Uterine smooth muscle cell (primary cell): ENCODE data around the gene ROBO1. TPM values are rescaled to one million over a fixed set of nuclear protein-coding genes. Genes with fewer than 3 reads are reported as not detected.

ENCODE experiments used
- total RNA-seq: library from RNA; depleted of rRNA; stranded (reverse); fragments of >200 nt; gene quantifications from 2 replicates; pipeline ENCODE4 v1.2.3, GENCODE V29; 2014

The ROBO1 gene
- total RNA-seq: 37.1 and 63.6 TPM in 2 replicates

DNA sequence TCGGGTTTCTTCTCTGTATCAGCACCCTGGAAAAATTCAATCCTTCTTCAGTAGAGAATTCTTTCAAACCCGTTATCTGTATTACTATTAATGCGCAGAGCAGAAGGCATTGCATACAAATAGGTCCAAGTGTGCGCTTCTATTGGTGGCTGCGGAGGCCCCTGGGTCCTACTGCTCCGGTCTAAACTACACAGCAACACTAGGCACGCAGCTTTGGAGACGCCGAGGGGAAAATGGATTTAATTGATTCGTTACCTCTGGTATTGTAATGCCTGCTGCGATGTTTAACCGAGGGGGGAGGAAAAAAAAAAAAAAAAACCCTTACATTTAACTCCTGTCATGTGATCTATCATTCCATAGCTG lies at the start of gene ROBO1:
ROBO1 (minus strand) TSS at position 94 of the 363 bp plus-strand sequence.

